HG03103 (cell line): Measurements from ENCODE around the gene GLIS1.

ENCODE experiments used
- ATAC-seq: cut with Tn5 transposase; IDR thresholded peaks from one replicate; pipeline ENCODE4 v1.9.1; 2021; ENCODE audit warnings: low read depth; ENCODE audit not compliant: unreplicated experiment

The GLIS1 gene

DNA sequence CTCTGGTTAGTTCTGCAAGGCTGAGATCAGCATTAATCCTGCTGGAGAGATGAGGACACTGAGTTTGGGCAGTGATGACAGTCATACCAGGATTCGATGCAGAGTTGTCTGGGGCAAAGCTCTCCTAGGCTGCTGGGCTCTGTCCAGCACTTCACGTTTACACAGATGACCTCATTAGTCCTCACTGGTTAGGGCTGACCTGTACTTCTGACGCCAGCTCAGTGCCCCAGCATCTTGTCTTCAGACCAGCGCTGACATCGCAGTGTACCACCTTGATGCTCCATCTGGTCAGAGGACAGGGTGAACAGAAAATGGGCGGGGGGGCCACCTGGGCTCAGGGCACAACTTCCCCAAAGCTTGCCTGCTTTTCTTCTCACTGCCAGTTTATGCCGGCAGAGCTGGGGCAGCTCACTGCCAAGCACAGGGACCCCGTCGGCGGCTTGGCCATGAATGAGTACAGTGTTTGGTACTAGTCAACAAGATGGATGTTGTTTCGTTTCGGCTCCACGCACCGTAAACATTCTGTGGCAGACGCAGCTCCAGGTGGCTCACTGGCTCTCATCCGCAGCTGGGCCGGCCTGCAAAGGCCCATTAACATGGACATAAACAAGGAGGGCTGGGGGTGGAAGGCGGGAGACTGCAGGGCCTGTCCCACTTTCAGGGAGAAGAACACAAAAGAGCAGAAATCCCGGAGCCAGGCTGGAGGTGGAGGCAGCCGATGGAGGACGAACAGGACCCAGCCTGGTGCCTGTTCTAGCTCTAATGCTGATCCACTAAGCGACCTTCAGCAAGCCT, 118.7 kb downstream of the GLIS1 start:
- ATAC-seq = no peak

GRCh38 chr1:53619367-53620060, 119.5 kb downstream of the GLIS1 start:
- ATAC-seq = no peak

GRCh38 chr1:53618500-53619366, 120.2 kb downstream of the GLIS1 start:
- no peak for ATAC-seq

DNA sequence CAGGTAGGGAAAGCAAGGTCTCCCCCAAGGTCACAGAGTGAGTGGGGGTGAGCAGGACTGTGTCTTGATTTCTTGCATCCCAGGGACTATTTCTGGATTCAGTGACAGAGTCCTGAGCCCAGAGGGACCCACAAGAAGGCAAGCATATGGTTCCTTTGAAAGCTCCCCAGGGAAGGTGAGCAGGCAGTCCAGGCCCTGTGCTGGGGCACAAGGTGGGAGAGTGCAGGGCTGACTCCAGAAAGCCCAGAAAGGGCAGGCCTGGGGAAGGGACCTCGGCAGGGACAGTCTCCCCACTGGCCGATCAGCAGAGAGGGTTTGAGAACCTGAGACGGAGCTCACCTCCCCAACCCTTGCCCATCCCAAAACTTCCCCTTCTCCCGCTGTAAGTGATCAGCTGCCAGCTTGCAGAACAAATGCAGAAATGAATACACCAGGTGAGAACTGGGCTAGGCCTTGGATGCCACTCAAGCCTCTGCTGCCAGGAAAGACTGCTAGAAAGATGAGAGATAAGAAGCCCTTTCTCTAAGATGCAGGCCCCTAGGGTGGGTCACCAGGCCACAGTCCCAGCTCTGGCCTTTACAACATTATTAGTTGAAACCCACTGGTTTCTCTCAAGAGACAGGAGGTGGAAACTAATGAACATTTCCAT, 121.0 kb downstream of the GLIS1 start:
- no peak for ATAC-seq

- ATAC-seq = no peak
Measured at GRCh38 chr1:53617382-53617781, 121.6 kb downstream of the GLIS1 start.

GRCh38 chr1:53616927-53617326, 122.0 kb downstream of the GLIS1 start:
- no peak for ATAC-seq

- no peak for ATAC-seq
Measured at GRCh38 chr1:53616511-53616910, 122.5 kb downstream of the GLIS1 start.

GRCh38 chr1:53615101-53615500, 123.9 kb downstream of the GLIS1 start:
- ATAC-seq = no peak

GRCh38 chr1:53614231-53615021, 124.5 kb downstream of the GLIS1 start:
- ATAC-seq = no peak

GRCh38 chr1:53608676-53609075, 130.3 kb downstream of the GLIS1 start:
- ATAC-seq = no peak

DNA sequence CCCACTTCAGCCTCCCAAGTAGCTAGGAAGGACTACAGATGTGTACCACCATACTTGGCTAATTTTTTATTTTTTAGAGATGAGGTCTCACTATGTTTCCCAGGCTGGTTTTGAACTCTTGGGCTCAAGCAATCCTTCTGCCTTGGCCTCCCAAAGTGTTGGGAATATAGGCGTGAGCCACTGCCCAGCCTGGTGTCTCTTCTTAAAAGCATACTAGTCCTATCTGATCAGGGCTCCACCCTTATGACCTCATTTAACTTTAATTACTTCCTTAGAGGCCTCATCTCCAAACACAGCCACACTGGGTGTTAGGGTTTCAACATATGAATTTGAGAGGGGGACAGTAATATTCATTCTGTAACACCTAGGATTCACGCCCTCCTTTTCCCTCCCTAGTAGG, 130.9 kb downstream of the GLIS1 start:
- ATAC-seq = no peak

GRCh38 chr1:53606651-53607051, 132.3 kb downstream of the GLIS1 start:
- no peak for ATAC-seq

DNA sequence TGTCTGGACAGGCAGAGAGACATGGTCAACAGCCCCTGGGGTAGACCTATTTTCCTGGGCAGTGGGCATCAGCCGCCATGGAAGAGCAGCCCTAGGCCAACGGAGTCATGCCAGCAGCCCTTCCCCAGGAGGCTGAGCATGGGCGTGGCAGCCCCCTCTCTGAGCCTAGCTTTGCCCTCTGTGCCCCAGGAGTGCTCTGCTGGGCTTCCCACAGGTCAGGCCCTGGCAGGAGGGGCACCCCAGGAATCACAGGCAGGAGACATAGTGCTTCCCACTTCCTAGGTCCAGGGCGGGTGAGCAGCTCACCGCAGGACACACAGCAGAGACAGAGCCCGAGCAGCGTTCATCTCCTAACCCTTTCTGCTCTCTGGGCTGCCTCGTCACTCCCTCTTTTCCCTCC, 132.8 kb downstream of the GLIS1 start:
- ATAC-seq = no peak

GRCh38 chr1:53605181-53605580, 133.8 kb downstream of the GLIS1 start:
- ATAC-seq = no peak

DNA sequence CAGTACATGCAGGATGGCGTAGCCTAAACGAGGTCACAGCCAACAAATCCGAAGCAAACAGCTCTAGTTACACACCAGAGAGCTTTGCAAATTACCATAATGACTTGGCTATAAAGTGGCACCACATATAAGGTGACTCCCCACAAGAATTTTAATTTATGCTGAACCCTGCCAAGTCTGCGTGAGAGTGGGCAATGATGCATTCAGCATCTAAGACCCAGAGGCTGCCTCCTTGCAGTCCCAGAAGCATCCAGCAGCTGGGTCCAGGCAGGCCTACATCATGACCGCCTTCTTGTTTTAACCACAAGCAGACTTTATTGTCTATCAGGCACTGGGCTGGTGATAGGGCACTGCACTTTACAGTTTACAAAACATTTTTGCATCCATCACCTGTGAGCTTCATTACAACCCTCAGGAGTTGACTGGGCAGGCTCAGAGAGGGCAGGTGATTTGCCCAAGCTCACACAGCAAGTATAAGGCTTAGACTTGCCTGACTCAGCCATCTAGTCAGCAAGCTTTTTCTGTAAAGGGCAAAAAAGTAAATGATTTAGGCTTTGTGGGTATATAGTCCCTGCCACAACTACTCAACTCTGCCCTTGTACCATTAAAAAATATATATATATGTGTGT, 134.6 kb downstream of the GLIS1 start:
- no peak for ATAC-seq

GRCh38 chr1:53603431-53603830, 135.5 kb downstream of the GLIS1 start:
- no peak for ATAC-seq

DNA sequence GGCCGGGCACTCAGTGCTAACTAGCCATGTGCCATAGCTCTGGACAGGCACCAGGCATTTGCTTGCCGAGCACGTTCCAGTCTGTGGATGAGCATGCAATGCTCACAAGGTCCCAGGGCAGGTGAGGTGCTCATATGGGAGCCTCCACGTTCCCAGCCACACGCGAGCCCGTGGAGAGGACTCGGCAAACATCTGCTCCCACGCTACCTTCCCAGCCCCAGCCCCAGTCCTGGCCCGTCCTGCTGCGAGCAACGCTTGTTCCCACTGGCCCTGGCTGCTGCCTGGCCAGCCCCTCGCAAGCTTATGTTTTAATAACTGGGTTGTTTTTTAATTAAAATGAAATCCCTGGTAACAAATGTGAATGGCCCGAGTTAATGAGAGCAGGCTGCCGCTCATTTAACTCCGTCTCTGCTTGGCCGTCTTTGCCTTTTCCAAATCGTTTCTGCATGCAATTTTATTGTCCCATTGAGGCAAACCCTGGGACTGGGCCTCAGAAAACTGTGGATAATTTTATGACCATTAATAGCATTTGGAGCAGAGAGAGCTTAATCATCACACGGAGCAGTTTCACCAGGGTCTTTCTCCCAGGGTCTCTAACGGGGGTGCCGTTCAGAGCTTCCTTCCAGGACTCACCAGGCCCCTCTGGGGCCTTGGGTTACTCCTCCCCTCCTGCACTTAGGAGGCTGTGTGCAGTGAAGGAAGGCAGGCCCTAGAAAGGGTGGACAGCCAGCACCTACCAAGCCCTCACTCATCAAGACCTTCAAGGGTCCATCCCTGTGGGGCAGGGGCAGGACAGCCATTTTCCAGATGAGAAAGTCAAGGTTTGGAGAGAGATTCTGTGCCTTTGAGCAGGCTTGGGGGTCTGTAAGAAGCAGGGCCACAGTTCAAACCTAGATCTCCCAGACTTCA, 136.8 kb downstream of the GLIS1 start:
- no peak for ATAC-seq

- no peak for ATAC-seq
Measured at GRCh38 chr1:53601031-53601745, 137.8 kb downstream of the GLIS1 start.
